Spleen (tissue), 7 donors: ENCODE measurements around the gene IL2RG.

Experiments
- CTCF ChIP-seq, 11 experiments: fragments of 200-600 bp in 7 of 11; fragments of 450-650 bp in 4 of 11; sonication (generic) in 4 of 11; IDR thresholded peaks in 8 of 11; conservative IDR thresholded peaks in 3 of 11; 1 replicate in 7 of 11; 2 replicates in 4 of 11; pipeline versions ENCODE4 v1.4.0 to v1.8.0; 2016 to 2021; ENCODE audit warnings: antibody characterized with exemption in 11 of 11, inconsistent platforms in 4 of 11, mild to moderate bottlenecking in 1 of 11
- POLR2A ChIP-seq, 3 donors: fragments of 450-650 bp; IDR thresholded peaks; one replicate each; pipeline ENCODE4 v1.5.1; 2017; ENCODE audit warnings: antibody characterized with exemption in 3 of 3, mild to moderate bottlenecking in 1 of 3
- donor health status: DM: no; HTN: no; CAD: no; lungs with moderate emphysema.
- donor health status: DM: no; HTN: no; CAD: no.
- donor health status: DM: no; HTN: no; CAD: no.

GRCh38 chrX:71070531-71070930, 40.8 kb downstream of the IL2RG start:
- TF ChIP-seq CTCF (IDR thresholded peaks at IDR 0.05 in 8 of 11, conservative IDR thresholded peaks at IDR 0.05 in 3 of 11) (no peak), POLR2A (IDR thresholded peaks at IDR 0.05) (no peak)
